Hematopoietic multipotent progenitor cell treated with erythropoietin and hydrocortisone succinate and interleukin-3 and kit ligand, for 6 days (in vitro differentiated cells): ENCODE measurements around the gene GJA9.
"Not testable (repeated sequence)": the region's sequence is repeated elsewhere in the genome, so short reads cannot be mapped to it uniquely, and the experiment has no call there.

Experiments used
- DNase-seq: peaks from one replicate; pipeline ENCODE4 v3.0.0-alpha.2; 2015

The GJA9 gene

GRCh38 chr1:38873027-38873969 is 8.1 kb downstream of the GJA9 start, which contains the start of gene MYCBP:
Gene MYCBP, minus strand, starts transcription at chr1:38873348. Its CDS starts 43 bp downstream, at chr1:38873305.
- DNase-seq: peak; percentile 98

GRCh38 chr1:38872401-38873026 is 8.9 kb downstream of the GJA9 start:
- DNase-seq: peak; percentile 53

- no peak for DNase-seq
Measured at GRCh38 chr1:38870996-38871395, 10.4 kb downstream of the GJA9 start.

- DNase-seq: no peak
Measured at GRCh38 chr1:38867208-38867607, 14.2 kb downstream of the GJA9 start.

GRCh38 chr1:38865112-38865715 is 16.2 kb downstream of the GJA9 start:
- DNase-seq: no peak

GRCh38 chr1:38860454-38860795 is 21.0 kb downstream of the GJA9 start:
- no peak for DNase-seq

GRCh38 chr1:38859561-38860453 is 21.6 kb downstream of the GJA9 start, which contains the start of gene RRAGC:
Gene RRAGC, minus strand, starts transcription at chr1:38859772. Its CDS starts 126 bp downstream, at chr1:38859646.
- peak; percentile 99 for DNase-seq

- DNase-seq: peak; percentile 67
Measured at GRCh38 chr1:38858833-38859560, 22.4 kb downstream of the GJA9 start.

GRCh38 chr1:38852780-38853179 is 28.6 kb downstream of the GJA9 start:
- DNase-seq: no peak

- peak; percentile 35 for DNase-seq
Measured at GRCh38 chr1:38848071-38848470, 33.3 kb downstream of the GJA9 start.

- no peak for DNase-seq
Measured at GRCh38 chr1:38846210-38846609, 35.2 kb downstream of the GJA9 start.

GRCh38 chr1:38845088-38845487 is 36.3 kb downstream of the GJA9 start:
- not testable (repeated sequence) for DNase-seq

GRCh38 chr1:38840281-38840680 is 41.1 kb downstream of the GJA9 start:
- DNase-seq: no peak

GRCh38 chr1:38839363-38839762 is 42.0 kb downstream of the GJA9 start:
- no peak for DNase-seq

- DNase-seq: not testable (repeated sequence)
Measured at GRCh38 chr1:38836316-38836715, 45.1 kb downstream of the GJA9 start.

- DNase-seq: peak; percentile 95
Measured at GRCh38 chr1:38834937-38835827, 46.2 kb downstream of the GJA9 start.

GRCh38 chr1:38834221-38834782 is 47.1 kb downstream of the GJA9 start:
- DNase-seq: peak; percentile 59

- DNase-seq: no peak
Measured at GRCh38 chr1:38833146-38833545, 48.2 kb downstream of the GJA9 start.

- no peak for DNase-seq
Measured at GRCh38 chr1:38832370-38832734, 49.0 kb downstream of the GJA9 start.

- peak; percentile 49 for DNase-seq
Measured at GRCh38 chr1:38831731-38832369, 49.5 kb downstream of the GJA9 start.
